Mesodermal cell (in vitro differentiated cells): ENCODE data around the gene COX4I2. TPM values are rescaled to one million over a fixed set of nuclear protein-coding genes. Genes with fewer than 3 reads are reported as not detected.
"Not testable (repeated sequence)": the region's sequence is repeated elsewhere in the genome, so short reads cannot be mapped to it uniquely, and the experiment has no call there.

Experiments used
- H3K27ac ChIP-seq: 2 replicates; pipeline ENCODE4 v1.7.0; 2013; ENCODE audit warnings: mild to moderate bottlenecking, low read depth, low read length, moderate library complexity; ENCODE audit not compliant: severe bottlenecking
- H3K36me3 ChIP-seq: 2 replicates; pipeline ENCODE4 v1.7.1; 2013; ENCODE audit warnings: mild to moderate bottlenecking, low read length, moderate library complexity; ENCODE audit not compliant: control insufficient read depth, insufficient read depth
- H3K4me1 ChIP-seq: one replicate; pipeline ENCODE4 v1.7.1; 2013; ENCODE audit warnings: mild to moderate bottlenecking, low read length; ENCODE audit not compliant: insufficient read depth, control insufficient read depth, poor library complexity, severe bottlenecking
- H3K4me3 ChIP-seq: 2 replicates; pipeline ENCODE4 v1.7.0; 2013; ENCODE audit warnings: low read length, control low read depth, mild to moderate bottlenecking; ENCODE audit not compliant: insufficient read depth, poor library complexity, severe bottlenecking; ENCODE audit errors: extremely low read depth
- H3K9me3 ChIP-seq: 2 replicates; pipeline ENCODE4 v1.7.1; 2013; ENCODE audit warnings: mild to moderate bottlenecking, low read length, moderate library complexity; ENCODE audit not compliant: control insufficient read depth
- WGBS, 2 experiments: methylation state at CpG; one replicate each; pipeline ENCODE4 v1.1.5; 2013; ENCODE audit warnings: missing lambda C conversion rate in 2 of 2; ENCODE audit not compliant: insufficient coverage in 2 of 2; 5-methylcytosine and 5-hydroxymethylcytosine counted together
- polyA plus RNA-seq, 2 experiments: library from polyadenylated mRNA; stranded (reverse); fragments of 50-300 nt; gene quantifications; one replicate each; pipeline ENCODE4 v1.2.3, GENCODE V29; 2013

Gene COX4I2
- not detected for polyA plus RNA-seq (2013, experiment 1 of 2)
- not detected for polyA plus RNA-seq (2013, experiment 2 of 2)

- Histone ChIP-seq H3K9me3 (no peaks in the 10 kb centered on the region), H3K4me1 (no peaks in the 10 kb centered on the region), H3K4me3 (no peak within 1 kb of the TSS), H3K27ac (no peak within 1 kb of the TSS), H3K36me3 (no peaks in the 10 kb centered on the region)
- 95 to 96% methylated on average over 16 to 31 of the region's 34 CpGs for WGBS, 2 experiments
Measured at GRCh38 chr20:31637660-31638059, at the start of gene COX4I2. Gene COX4I2 (plus strand): TSS chr20:31637912. CDS start chr20:31639018, 1,106 bp downstream.

- peaks cover 23% of the 10 kb centered on the region for H3K4me1 ChIP-seq
Measured at GRCh38 chr20:31590717-31591225, 46.9 kb upstream of the COX4I2 start.

GRCh38 chr20:31593221-31594001, 44.3 kb upstream of the COX4I2 start:
- no peak overlapping the region for H3K4me3 ChIP-seq
- H3K9me3 ChIP-seq = no peaks in the 10 kb centered on the region
- peaks cover 21% of the 10 kb centered on the region for H3K4me1 ChIP-seq
- no peaks in the 10 kb centered on the region for H3K36me3 ChIP-seq
- 95% methylated on average over 8 to 9 of the region's 11 CpGs for WGBS, 2 experiments
- no peak overlapping the region for H3K27ac ChIP-seq

More at GRCh38 chr20:31590717-31591225, 46.9 kb upstream of the COX4I2 start:
- WGBS, 2 experiments = 50 to 55% methylated on average over 4 to 7 of the region's 7 CpGs
- Histone ChIP-seq H3K4me3 (no peak overlapping the region), H3K27ac (no peak overlapping the region), H3K36me3 (no peaks in the 10 kb centered on the region), H3K9me3 (no peaks in the 10 kb centered on the region)

- Histone ChIP-seq H3K4me3 (no peak overlapping the region), H3K36me3 (no peaks in the 10 kb centered on the region), H3K27ac (peak overlapping the region; percentile 93), H3K4me1 (peaks cover 17% of the 10 kb centered on the region), H3K9me3 (no peaks in the 10 kb centered on the region)
- 94 to 97% methylated on average over 9 to 11 of the region's 13 CpGs for WGBS, 2 experiments
Measured at GRCh38 chr20:31594002-31594557, 43.6 kb upstream of the COX4I2 start.

- no peak overlapping the region for H3K4me3 ChIP-seq
- H3K36me3 ChIP-seq = no peaks in the 10 kb centered on the region
- no peaks in the 10 kb centered on the region for H3K9me3 ChIP-seq
- H3K27ac ChIP-seq = peak overlapping the region; percentile 93
- WGBS, 2 experiments = 79 to 97% methylated on average over 4 to 6 of the region's 11 CpGs
- peaks cover 17% of the 10 kb centered on the region for H3K4me1 ChIP-seq
Measured at GRCh38 chr20:31594558-31595379, 42.9 kb upstream of the COX4I2 start.

- WGBS, 2 experiments = 33 to 66% methylated on average over 2 to 3 of the region's 3 CpGs
Measured at GRCh38 chr20:31595380-31595653, 42.4 kb upstream of the COX4I2 start.

GRCh38 chr20:31595654-31596411, 41.9 kb upstream of the COX4I2 start:
- H3K27ac ChIP-seq = peak overlapping the region; percentile 93
- H3K4me1 ChIP-seq = peaks cover 17% of the 10 kb centered on the region
- no peaks in the 10 kb centered on the region for H3K36me3 ChIP-seq
- WGBS, 2 experiments = 50 to 57% methylated on average over 10 to 12 of the region's 15 CpGs
- no peak overlapping the region for H3K4me3 ChIP-seq
- H3K9me3 ChIP-seq = no peaks in the 10 kb centered on the region

More at GRCh38 chr20:31595380-31595653, 42.4 kb upstream of the COX4I2 start:
- Histone ChIP-seq H3K4me3 (no peak overlapping the region), H3K9me3 (no peaks in the 10 kb centered on the region), H3K4me1 (peaks cover 17% of the 10 kb centered on the region), H3K36me3 (no peaks in the 10 kb centered on the region), H3K27ac (peak overlapping the region; percentile 93)

GRCh38 chr20:31596412-31596715, 41.3 kb upstream of the COX4I2 start:
- WGBS, 2 experiments = 83 to 97% methylated on average over 3 to 4 of the region's 4 CpGs
- peak overlapping the region; percentile 93 for H3K27ac ChIP-seq

GRCh38 chr20:31596831-31597480, 40.8 kb upstream of the COX4I2 start:
- H3K9me3 ChIP-seq = no peaks in the 10 kb centered on the region
- peak overlapping the region; percentile 60 for H3K27ac ChIP-seq
- 68 to 76% methylated on average over 3 to 4 of the region's 4 CpGs for WGBS, 2 experiments
- H3K36me3 ChIP-seq = no peaks in the 10 kb centered on the region
- peaks cover 19% of the 10 kb centered on the region for H3K4me1 ChIP-seq
- no peak overlapping the region for H3K4me3 ChIP-seq

More at GRCh38 chr20:31596412-31596715, 41.3 kb upstream of the COX4I2 start:
- H3K4me1 ChIP-seq = peaks cover 17% of the 10 kb centered on the region
- H3K36me3 ChIP-seq, H3K4me3 ChIP-seq, H3K9me3 ChIP-seq: not testable (repeated sequence)

- no CpG with 5 or more reads among the region's 2 CpGs for WGBS, 2 experiments
- H3K9me3 ChIP-seq = no peaks in the 10 kb centered on the region
- H3K4me3 ChIP-seq = no peak overlapping the region
Measured at GRCh38 chr20:31597481-31597855, 40.2 kb upstream of the COX4I2 start.

More at GRCh38 chr20:31597481-31597855, 40.2 kb upstream of the COX4I2 start:
- H3K36me3 ChIP-seq = no peaks in the 10 kb centered on the region
- H3K27ac ChIP-seq = no peak overlapping the region
- H3K4me1 ChIP-seq = peaks cover 21% of the 10 kb centered on the region
